Measurements from ENCODE around the gene PRX. TPM values are rescaled to one million over a fixed set of nuclear protein-coding genes. Genes with fewer than 3 reads are reported as not detected.
A peak's percentile ranks its signal among the peaks of the same experiment; 100 is the strongest.

Gene PRX
- total RNA-seq, 1 donor from 2014 or later, result 36.2 TPM

DNA sequence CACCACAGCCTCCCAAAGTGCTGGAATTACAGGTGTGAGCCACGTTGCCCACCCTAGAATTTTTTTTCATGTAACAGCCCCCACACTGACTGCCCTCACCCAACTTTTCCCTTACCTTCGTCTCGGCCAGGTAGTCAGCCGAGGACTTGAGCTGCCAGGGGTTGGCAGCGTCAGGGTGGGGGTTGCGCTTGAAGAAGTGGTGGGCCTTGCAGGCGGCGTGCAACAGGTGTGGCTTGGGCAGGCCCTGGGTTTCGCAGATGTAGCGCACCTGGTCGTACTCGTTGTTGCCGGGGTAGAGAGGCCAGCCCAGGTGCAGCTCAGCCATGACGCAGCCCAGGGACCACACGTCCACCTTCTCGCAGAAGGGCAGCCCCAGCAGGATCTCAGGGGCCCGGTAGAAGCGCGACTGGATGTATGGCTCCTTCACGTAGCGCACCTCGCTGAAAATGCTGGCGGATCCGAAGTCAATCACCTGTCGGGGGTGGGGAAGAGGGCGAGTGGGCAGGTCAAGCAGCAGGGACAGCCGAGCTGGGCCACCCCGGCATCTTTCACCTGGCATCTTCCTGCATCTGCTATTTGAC, 29.4 kb downstream of the PRX start:
- Histone ChIP-seq H3K36me3 (peaks cover 11% of the 10 kb centered on the region), H3K27me3 (no peaks in the 10 kb centered on the region), H3K4me3 (no peak overlapping the region), H3K4me1 (no peaks in the 10 kb centered on the region), H3K27ac (no peak overlapping the region), H3K9me3 (no peaks in the 10 kb centered on the region)
- intact Hi-C loops (cut with DNase I), result no loop called here
- ATAC-seq (no peak), DNase-seq (no peak)
- TF ChIP-seq, protein P1, sequence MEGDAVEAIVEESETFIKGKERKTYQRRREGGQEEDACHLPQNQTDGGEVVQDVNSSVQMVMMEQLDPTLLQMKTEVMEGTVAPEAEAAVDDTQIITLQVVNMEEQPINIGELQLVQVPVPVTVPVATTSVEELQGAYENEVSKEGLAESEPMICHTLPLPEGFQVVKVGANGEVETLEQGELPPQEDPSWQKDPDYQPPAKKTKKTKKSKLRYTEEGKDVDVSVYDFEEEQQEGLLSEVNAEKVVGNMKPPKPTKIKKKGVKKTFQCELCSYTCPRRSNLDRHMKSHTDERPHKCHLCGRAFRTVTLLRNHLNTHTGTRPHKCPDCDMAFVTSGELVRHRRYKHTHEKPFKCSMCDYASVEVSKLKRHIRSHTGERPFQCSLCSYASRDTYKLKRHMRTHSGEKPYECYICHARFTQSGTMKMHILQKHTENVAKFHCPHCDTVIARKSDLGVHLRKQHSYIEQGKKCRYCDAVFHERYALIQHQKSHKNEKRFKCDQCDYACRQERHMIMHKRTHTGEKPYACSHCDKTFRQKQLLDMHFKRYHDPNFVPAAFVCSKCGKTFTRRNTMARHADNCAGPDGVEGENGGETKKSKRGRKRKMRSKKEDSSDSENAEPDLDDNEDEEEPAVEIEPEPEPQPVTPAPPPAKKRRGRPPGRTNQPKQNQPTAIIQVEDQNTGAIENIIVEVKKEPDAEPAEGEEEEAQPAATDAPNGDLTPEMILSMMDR (IDR thresholded peaks at IDR 0.05), result no peak

GRCh38 chr19:40381321-40381720, 31.9 kb downstream of the PRX start:
- Histone ChIP-seq H3K4me1 (no peaks in the 10 kb centered on the region), H3K4me3 (no peak overlapping the region), H3K27ac (no peak overlapping the region), H3K36me3 (peaks cover 26% of the 10 kb centered on the region), H3K27me3 (no peaks in the 10 kb centered on the region), H3K9me3 (no peaks in the 10 kb centered on the region)
- TF ChIP-seq, protein P1 (IDR thresholded peaks at IDR 0.05), result no peak
- DNase-seq, result no peak
- intact Hi-C loops (cut with DNase I), result no loop called here
- ATAC-seq, result no peak

DNA sequence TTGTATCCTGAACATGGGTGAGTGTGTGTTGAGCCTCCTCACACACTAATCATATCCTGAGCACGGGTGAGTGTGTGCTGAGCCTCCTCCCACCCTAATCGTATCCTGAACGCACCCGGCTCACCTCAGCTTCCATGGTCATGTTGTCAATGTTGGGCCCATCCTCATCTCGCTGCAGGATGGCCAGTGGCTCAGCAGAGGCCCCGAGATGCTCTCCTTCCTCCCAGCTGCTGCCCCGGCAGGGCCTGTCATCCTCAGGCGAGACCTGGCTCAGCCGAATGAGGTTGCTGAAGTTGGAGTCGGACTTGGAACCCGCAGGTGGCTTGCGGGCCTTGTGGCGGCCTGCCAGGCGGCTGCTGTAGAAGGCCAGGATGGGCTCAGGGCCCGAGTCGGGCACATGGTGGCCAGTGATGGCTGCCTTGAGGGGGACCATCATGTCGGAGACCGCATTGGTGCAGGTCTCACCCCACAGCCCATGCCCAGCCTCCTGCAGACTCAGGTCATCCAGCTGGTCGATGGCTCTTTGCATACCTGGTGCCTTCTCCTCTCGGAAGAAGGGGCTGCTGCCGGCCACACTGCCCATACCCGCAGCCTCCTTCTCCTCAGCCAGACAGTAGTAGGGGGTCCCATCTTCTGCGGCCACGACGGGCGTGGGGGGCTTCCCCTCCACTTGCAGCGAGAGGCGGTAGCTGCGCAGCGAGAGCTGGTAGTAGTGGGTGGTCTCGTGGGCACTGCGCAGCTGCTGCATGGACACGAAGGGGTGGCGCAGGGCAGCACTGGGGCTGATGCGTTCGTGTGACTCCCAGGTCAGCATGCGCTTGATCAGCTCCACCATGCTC, 32.8 kb downstream of the PRX start:
- no peak for DNase-seq
- H3K27ac ChIP-seq, result no peak overlapping the region
- intact Hi-C loops (cut with DNase I), result no loop called here
- ATAC-seq, result no peak
- H3K27me3 ChIP-seq, result no peaks in the 10 kb centered on the region
- no peaks in the 10 kb centered on the region for H3K4me1 ChIP-seq
- TF ChIP-seq, protein P1 (IDR thresholded peaks at IDR 0.05), result no peak
- H3K36me3 ChIP-seq, result peaks cover 32% of the 10 kb centered on the region
- H3K9me3 ChIP-seq, result no peaks in the 10 kb centered on the region
- no peak overlapping the region for H3K4me3 ChIP-seq

GRCh38 chr19:40379446-40380198, 33.6 kb downstream of the PRX start:
- Histone ChIP-seq H3K9me3 (no peaks in the 10 kb centered on the region), H3K27ac (no peak overlapping the region), H3K4me1 (no peaks in the 10 kb centered on the region), H3K27me3 (no peaks in the 10 kb centered on the region), H3K36me3 (peaks cover 40% of the 10 kb centered on the region), H3K4me3 (no peak overlapping the region)
- no peak for ATAC-seq
- TF ChIP-seq, protein P1 (IDR thresholded peaks at IDR 0.05), result no peak
- no peak for DNase-seq
- intact Hi-C loops (cut with DNase I), result no loop called here

DNA sequence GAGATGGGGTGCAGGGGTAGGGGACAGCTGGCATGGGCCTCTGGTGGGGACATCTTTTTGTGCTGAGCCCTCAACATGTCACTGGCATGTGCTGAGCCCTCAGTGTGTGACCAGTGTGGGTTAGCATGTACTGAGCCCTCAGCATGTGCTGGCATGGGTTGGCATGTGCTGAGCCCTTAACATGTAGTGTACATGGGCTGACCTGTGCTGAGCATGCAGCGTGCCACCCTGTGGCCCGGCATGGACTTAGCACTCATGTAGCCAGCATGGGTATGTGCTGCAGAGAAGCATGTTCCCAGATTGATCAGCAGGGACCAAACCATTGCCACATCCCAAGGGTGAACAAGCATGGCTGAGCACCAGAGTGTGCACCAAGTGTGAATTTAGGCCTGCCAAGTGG, 34.7 kb downstream of the PRX start:
- Histone ChIP-seq H3K27ac (no peak overlapping the region), H3K27me3 (no peaks in the 10 kb centered on the region), H3K36me3 (peaks cover 51% of the 10 kb centered on the region), H3K4me1 (no peaks in the 10 kb centered on the region), H3K4me3 (no peak overlapping the region), H3K9me3 (no peaks in the 10 kb centered on the region)
- intact Hi-C loops (cut with DNase I), result no loop called here
- no peak for DNase-seq
- TF ChIP-seq, protein P1 (IDR thresholded peaks at IDR 0.05), result no peak
- peak; percentile 23 for ATAC-seq

Data from upper lobe of right lung (tissue), 1 donor.